Ammon's horn (tissue), 1 donor: Measurements from ENCODE around the gene ABHD3.
"Not testable (repeated sequence)": the region's sequence is repeated elsewhere in the genome, so short reads cannot be mapped to it uniquely, and the experiment has no call there.

Experiments
- DNase-seq: peaks from one replicate; pipeline ENCODE4 v3.0.0-alpha.2; 2016; ENCODE audit warnings: low spot score

Gene ABHD3

DNA sequence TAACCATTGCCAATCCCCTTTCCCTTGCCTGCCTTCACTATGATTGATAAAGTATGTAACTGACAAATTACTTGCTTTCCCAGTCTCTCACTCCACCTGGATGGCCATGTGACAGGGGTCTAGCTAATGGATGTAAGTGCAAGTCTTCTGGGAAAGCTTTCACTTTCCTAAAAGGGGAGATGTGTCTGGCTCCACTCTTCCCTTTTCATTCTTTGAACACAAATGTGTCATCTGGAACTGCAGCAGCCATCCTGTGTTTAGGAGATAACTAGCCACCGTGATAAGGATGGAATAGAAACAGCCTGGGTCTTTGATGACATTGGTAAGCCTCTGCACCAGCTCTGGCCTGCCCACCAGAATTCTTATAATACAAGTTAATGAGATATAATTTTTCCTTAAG lies 54.3 kb downstream of the ABHD3 start:
- no peak for DNase-seq

DNA sequence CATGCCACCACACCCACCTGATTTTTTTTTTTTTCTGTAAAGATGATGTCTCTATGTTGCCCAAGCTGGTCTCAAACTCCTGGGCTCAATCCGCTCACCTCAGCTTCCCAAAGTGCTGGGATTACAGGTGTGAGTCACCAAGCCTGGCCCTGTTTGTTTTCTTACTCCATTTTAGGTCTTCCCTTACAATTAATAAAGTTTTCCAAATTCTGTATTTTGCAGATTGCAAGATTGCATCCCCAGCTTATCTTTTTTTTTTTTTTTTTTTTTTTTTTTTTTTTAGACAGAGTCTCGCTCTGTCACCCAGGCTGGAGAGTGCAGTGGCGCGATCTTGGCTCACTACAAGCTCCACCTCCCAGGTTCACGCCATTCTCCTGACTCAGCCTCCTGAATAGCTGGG lies 64.2 kb downstream of the ABHD3 start:
- DNase-seq: not testable (repeated sequence)

DNA sequence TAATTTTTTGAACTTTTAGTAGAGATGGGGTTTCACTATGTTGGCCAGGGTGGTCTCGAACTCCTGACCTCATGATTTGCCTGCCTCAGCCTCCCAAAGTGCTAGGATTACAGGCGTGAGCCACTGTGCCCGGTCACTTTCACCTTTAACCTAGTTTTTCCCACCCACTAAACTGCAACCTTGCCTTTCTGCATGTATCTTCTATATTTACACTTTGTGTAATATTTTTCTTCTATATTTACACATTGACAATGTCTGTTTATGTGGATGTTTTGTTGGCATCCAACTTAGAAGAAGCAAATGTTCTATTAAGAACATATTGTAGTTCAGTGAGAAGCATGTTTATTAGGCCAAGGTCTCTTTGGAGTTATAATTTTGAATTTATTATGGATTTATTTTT lies 65.8 kb downstream of the ABHD3 start:
- no peak for DNase-seq

DNA sequence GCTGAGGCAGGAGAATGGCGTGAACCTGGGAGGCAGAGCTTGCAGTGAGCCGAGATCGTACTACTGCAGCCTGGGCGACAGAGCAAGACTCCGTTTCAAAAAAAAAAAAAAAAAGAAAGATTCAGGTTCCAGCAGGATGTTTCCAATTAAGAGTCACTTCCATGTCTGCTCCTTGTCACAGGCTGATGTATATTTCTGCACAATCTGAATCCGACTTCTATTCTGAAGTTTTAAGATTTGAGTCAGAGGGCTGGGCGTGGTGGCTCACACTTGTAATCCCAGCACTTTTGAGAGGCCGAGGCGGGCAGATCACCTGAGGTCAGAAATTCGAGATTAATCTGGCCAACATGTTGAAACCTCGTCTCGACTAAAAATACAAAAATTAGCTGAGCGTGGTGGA lies 67.8 kb downstream of the ABHD3 start:
- no peak for DNase-seq

DNA sequence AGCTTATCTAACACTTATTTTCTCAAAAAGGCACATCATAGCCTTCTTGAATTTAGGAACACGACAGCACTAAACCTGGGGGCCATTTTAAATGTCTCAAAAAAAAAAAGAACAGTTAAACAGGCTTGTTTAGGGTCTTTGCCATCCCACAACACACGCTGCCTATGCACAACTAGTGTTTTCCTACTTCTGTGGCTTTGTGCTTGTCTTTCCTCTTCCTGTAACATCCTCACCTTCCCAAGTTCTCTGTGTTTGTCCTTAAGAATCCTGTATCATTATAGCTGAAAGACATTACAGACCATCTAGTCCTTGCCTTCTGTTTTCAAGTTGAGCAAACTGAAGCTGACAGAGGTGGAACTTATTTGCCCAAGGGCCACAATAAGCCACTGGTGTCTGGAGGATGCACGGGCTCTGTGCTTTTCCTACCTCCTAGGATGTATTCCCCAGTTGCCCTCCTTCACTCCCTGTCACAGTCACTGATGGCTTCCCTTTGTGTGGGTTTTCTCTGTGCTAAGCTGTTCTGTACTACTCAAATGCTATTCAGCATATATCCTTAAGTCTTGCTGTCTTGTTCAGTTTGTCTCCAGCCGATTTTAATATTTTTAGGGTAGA lies 69.9 kb downstream of the ABHD3 start:
- no peak for DNase-seq

DNA sequence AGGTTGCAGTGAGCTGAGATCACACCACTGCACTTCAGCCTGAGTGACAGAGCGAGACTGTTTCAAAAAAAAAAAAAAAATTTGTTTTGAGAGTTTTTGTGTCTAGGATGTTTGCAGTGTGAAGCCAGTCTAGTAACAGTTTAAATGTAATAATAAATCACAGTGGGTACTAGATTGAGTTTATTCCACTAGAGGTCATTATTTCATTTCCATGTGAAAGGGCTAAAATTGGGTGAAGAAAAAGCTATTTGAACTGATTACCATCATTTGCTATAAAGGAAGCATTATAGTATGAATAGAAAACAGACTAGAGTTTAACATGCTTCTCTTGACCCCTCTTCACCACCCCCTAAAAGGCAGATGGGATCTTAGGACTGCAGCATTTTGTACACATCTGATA lies 72.2 kb downstream of the ABHD3 start:
- DNase-seq: no peak

DNA sequence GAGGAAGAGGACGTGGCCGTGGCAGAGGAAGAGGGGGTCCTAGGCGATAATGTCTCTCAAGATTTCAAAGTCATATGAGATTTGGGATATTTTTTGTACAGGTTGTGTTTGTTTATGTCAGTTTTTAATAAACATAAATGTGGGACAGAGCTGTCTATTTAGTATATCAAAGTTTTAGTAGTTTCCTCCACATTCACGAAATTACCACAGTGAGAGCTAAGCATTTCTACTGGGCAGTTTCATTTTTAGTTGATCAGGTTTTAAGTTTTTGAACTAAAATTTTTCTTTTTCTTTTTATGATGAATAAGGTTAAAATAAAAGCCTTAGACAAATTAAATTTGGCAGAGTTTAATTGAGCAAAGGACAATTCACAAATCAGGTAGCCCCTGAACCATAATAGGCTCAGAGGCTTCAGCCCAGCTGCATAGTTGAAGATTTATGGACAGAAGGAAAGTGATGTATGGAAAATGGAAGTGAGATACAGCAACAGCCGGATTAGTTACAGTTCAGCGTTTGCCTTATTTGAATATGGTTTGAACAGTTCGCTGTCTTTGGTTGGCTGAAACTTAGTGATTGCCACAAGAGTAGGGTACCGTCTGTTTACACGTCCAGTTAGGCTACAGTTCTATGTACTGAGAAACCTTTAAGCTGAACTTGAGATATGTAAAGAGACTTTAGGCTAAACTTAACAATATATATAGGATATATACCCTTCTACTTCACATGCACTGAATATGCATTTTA lies 75.3 kb downstream of the ABHD3 start:
- DNase-seq: no peak

DNA sequence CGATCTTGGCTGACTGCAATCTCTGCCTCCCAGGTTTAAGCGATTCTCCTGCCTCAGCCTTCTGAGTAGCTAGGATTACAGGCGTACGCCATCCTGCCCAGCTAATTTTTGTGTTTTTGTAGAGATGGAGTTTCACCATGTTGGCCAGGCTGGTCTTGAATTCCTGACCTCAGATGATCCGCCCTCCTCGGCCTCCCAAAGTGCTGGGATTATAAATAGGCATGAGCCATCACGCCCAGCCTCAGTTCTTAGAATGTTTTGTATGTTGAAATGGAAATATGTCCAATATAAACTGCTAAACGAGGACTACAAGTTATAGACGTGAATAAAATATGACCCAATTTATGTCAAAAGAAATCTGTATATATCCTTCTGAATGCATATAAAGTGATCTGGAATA lies 82.9 kb downstream of the ABHD3 start:
- DNase-seq: not testable (repeated sequence)

DNA sequence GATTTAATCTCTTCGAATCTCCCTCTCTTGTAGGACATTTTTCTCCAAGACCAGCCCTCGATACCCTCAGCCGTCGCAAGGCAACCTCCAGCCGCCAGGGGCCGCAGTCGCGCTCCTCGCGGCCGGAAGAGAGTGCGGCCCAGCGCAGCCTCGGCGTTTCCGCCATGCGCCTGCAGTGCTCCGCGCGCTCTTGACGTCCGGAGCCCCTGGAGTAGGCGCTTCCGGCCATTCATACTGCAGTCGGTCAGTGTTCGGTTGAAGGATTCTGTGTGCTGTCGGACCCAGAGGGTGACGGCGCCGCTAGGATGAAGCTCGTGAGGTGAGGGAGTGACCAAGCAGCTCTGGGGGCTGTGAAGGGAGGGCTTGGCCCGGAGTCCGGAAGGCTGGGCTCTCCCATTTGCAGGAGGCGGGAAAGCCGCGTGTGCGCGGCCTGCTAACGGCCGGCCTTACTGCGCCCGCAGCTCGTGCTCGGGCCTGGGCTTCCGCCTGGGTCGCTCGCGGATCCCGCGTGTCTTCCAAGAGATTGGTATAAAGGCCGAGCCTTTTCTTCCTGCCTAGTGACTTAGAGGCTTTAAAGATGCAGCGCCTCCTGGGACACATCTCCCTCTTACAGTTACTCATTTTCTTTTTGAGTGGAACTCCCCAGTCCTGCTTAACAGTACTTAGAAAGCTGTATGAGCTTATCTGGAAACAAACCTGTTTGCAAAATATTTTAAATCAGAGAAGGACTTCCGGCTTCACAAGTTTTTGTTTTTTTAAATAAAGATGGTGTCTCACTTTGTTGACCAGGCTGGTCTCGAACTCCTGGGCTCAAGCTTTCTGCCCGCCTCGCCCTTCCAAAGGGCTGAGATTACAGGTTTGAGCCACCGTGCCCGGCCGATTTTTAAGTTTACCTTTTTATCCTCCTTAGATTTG lies 92.2 kb downstream of the ABHD3 start, which contains the start of gene SNRPD1:
TSS of gene SNRPD1 (plus strand) at position 190 of the 915 bp plus-strand sequence. CDS start at position 306, 116 bp downstream.
- DNase-seq: peak; percentile 90

DNA sequence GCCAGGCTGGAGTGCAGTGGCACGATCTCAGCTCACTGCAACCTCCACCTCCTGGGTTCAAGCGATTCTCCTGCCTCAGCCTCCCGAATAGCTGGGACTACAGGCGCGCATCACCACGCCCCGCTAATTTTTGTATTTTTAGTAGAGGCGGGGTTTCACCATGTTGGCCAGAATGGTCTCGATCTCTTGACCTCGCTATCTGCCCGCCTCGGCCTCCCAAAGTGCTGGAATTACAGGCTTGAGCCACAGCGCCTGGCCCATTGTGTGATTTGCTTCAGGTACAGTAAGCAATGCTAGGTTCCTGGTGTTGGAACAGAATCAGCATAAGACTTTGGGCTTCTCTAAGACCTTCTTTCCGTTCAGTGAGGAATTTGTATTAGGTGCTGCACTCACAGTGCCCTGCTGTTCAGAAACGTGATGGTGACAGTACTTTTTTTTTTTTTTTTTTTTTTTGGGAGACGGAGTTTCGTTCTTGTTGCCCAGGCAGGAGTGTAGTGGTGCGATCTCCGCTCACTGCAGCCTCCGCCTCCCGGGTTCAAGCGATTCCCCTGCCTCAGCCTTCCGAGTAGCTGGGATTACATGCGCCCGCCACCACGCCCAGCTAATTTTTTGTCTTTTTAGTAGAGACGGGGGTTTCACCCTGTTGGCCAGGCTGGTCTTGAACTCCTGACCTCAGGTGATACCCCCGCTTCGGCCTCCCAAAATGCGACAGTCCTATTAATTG lies 93.0 kb downstream of the ABHD3 start:
- not testable (repeated sequence) for DNase-seq

DNA sequence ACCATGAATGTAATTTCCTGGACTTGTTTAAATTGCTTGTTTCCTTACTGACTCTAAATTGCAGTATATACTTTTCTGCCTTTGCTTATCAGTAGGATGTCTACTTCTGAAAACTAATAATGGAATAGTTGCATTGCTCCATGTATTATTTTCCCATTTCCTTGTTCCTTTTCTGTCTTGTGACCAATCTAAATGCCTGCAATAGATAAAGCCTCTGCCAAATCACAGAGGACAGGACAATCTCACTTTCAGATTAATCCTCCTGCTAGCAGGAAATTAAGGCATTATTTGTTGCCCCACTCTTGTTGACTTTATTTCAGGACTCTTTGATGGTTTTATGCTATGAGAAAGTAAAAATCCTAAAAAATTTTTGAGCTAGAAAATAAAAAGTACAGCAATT lies 99.4 kb downstream of the ABHD3 start:
- no peak for DNase-seq

DNA sequence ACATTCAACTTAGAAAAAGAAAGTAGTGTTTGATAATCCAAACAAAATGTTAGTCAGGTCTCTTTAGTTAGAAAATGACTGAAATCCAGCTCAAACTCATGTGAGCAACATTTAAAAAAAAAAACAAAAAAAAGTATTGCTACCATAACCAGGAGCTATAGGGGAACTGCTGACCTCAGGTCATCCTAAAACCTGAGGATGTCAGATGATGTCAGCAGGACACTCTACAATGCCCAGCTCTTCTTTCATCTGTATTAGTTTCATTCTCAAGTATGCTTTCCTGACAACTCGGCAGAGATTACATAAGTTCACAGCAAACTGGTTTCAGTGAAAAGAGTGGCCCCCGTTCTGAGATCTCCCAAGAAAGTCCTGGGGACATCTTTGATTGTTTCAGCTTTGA lies 99.9 kb downstream of the ABHD3 start:
- no peak for DNase-seq

DNA sequence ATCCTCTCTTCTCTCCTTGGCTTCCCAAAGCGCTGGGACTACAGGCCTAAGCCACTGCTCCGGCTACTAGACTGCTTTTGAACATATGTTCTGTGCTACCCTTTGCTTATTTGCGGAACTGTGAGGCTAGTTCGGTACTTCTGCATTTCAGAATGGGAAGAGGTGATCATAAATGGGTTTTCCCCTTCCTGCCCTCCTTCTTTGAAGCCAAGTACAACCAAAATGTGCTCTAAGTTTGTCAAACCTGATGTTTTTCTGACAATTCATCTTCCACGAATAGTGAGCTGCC lies 102.3 kb downstream of the ABHD3 start:
- peak; percentile 52 for DNase-seq
